ENCODE data around the gene DGLUCY.
"Not testable (repeated sequence)": the region's sequence is repeated elsewhere in the genome, so short reads cannot be mapped to it uniquely, and the experiment has no call there.

DGLUCY gene

DNA sequence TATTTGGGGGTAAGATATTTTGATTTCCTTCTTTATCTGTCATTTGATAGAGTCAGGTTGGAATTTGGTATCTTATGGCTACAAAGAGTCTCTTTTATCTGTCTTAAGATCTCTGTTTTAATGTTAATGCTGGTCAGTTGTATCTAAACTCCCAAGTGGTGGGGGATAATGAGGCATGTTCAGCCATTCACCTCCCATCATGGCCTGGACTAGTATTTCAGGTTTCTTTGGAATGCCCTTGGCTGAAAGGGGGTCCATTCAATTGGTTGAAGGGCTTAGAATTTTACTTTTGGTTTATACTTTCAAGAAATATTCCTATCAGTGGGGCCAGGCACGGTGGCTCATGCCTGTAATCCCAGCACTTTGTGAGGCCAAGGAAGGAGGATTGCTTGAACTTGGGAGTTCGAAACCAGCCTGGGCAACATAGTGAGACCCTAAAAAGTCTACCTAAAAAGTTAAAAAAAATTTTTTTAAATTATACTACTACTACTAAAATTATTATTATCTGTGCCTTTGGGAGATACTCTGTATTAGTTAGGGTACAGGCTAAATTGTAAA lies 4.7 kb downstream of the DGLUCY start:
- Histone ChIP-seq H3K9ac (ENCODE audit: low read length in 5 of 5) (no peak overlapping the region), H3K4me3 (ENCODE audit: low read depth in 1 of 5, low read length in 5 of 5) (no peak overlapping the region), H3K4me1 (ENCODE audit: control insufficient read depth in 5 of 5, insufficient read depth in 5 of 5, low read length in 5 of 5) (peaks cover 13 to 49% (median 35%) of the 10 kb centered on the region in 5 donors), H3K27me3 (ENCODE audit: control insufficient read depth in 5 of 5, insufficient read depth in 4 of 5, low read length in 5 of 5) (no peaks in the 10 kb centered on the region), H3K36me3 (ENCODE audit: control insufficient read depth in 5 of 5, insufficient read depth in 5 of 5, low read length in 5 of 5) (peaks cover 0 to 10% (median 3%) of the 10 kb centered on the region in 5 donors), H3K9me3 (ENCODE audit: control insufficient read depth in 5 of 5, low read length in 5 of 5) (peaks cover 0 to 2% (median 0%) of the 10 kb centered on the region in 5 donors), H3K27ac (ENCODE audit: low read depth, low read length) (no peak overlapping the region)

GRCh38 chr14:91119556-91120311 lies 5.9 kb downstream of the DGLUCY start:
- Histone ChIP-seq H3K27ac (ENCODE audit: low read depth, low read length) (no peak overlapping the region), H3K4me1 (ENCODE audit: control insufficient read depth in 5 of 5, insufficient read depth in 5 of 5, low read length in 5 of 5) (peaks cover 10 to 42% (median 25%) of the 10 kb centered on the region in 5 donors), H3K9me3 (ENCODE audit: control insufficient read depth in 5 of 5, low read length in 5 of 5) (peaks cover 0 to 2% (median 0%) of the 10 kb centered on the region in 5 donors), H3K27me3 (ENCODE audit: control insufficient read depth in 5 of 5, insufficient read depth in 4 of 5, low read length in 5 of 5) (no peaks in the 10 kb centered on the region), H3K9ac (ENCODE audit: low read length in 5 of 5) (no peak overlapping the region), H3K4me3 (ENCODE audit: low read depth in 1 of 5, low read length in 5 of 5) (no peak overlapping the region), H3K36me3 (ENCODE audit: control insufficient read depth in 5 of 5, insufficient read depth in 5 of 5, low read length in 5 of 5) (peaks cover 0 to 10% (median 3%) of the 10 kb centered on the region in 5 donors)

GRCh38 chr14:91123201-91123600 lies 9.3 kb downstream of the DGLUCY start:
- peaks cover 3 to 10% (median 6%) of the 10 kb centered on the region in 5 donors for H3K36me3 ChIP-seq (ENCODE audit: control insufficient read depth in 5 of 5, insufficient read depth in 5 of 5, low read length in 5 of 5)
- no peak overlapping the region for H3K4me3 ChIP-seq (ENCODE audit: low read depth in 1 of 5, low read length in 5 of 5)
- no peak overlapping the region for H3K27ac ChIP-seq (ENCODE audit: low read depth, low read length)
- no peak overlapping the region for H3K9ac ChIP-seq (ENCODE audit: low read length in 5 of 5)
- no peaks in the 10 kb centered on the region for H3K27me3 ChIP-seq (ENCODE audit: control insufficient read depth in 5 of 5, insufficient read depth in 4 of 5, low read length in 5 of 5)
- peaks cover 1 to 33% (median 13%) of the 10 kb centered on the region in 5 donors for H3K4me1 ChIP-seq (ENCODE audit: control insufficient read depth in 5 of 5, insufficient read depth in 5 of 5, low read length in 5 of 5)
- H3K9me3 ChIP-seq (ENCODE audit: control insufficient read depth in 5 of 5, low read length in 5 of 5), result peaks cover 0 to 2% (median 0%) of the 10 kb centered on the region in 5 donors

DNA sequence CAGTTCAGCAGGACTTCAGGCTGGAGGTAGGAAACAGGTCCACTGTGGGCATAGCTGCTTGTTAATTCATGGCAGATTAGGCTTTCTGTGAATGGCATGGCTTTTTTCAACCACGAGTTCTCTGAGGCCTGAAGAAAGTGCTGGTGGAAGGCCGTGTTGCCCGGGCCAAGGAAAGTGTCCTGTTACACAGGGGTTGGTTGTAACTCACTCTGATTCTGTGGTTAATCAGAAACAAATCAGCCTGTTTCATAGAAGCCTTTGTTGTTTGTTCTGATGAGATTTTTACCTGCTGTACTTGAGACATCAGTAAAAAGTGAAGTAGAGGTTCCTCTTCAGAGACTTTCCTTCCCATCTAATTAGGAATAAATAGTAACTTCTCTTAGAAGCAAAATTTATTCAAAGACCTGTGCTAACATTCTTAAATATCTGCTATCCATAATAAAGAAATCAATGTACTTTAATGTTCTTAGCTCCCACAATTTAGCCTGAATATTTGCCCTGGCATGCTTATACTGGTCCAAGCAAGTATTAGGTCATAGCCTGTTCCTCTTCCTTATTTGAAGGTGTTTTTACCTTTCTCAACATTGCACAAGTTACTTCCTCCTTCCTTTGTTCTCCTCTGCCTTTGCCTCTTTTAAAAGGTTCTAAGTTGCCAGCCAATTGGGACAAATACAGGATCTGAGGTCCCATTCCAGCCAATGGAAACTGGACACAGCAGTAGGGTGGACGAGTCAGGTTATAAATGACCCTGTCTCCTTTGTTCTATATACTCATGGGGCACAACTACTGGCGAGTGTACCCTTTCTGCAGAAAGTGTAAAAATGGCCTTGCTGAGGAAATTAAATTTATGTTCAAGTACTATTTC lies 10.8 kb downstream of the DGLUCY start:
- H3K9ac ChIP-seq (ENCODE audit: low read length in 5 of 5); H3K27ac ChIP-seq (ENCODE audit: low read depth, low read length); H3K4me3 ChIP-seq (ENCODE audit: low read depth in 1 of 5, low read length in 5 of 5): not testable (repeated sequence)

GRCh38 chr14:91125271-91125660 lies 11.4 kb downstream of the DGLUCY start:
- H3K36me3 ChIP-seq (ENCODE audit: control insufficient read depth in 5 of 5, insufficient read depth in 5 of 5, low read length in 5 of 5), result peaks cover 3 to 10% (median 10%) of the 10 kb centered on the region in 5 donors
- no peak overlapping the region for H3K9ac ChIP-seq (ENCODE audit: low read length in 5 of 5)
- H3K4me1 ChIP-seq (ENCODE audit: control insufficient read depth in 5 of 5, insufficient read depth in 5 of 5, low read length in 5 of 5), result peaks cover 0 to 25% (median 7%) of the 10 kb centered on the region in 5 donors
- H3K4me3 ChIP-seq (ENCODE audit: low read depth in 1 of 5, low read length in 5 of 5), result no peak overlapping the region
- H3K27ac ChIP-seq (ENCODE audit: low read depth, low read length), result no peak overlapping the region
- no peaks in the 10 kb centered on the region for H3K9me3 ChIP-seq (ENCODE audit: control insufficient read depth in 5 of 5, low read length in 5 of 5)
- no peaks in the 10 kb centered on the region for H3K27me3 ChIP-seq (ENCODE audit: control insufficient read depth in 5 of 5, insufficient read depth in 4 of 5, low read length in 5 of 5)

More for the DNA sequence above, 10.8 kb downstream of the DGLUCY start:
- H3K4me1 ChIP-seq (ENCODE audit: control insufficient read depth in 5 of 5, insufficient read depth in 5 of 5, low read length in 5 of 5), result peaks cover 1 to 27% (median 10%) of the 10 kb centered on the region in 5 donors
- not testable (repeated sequence) for H3K27me3 ChIP-seq (ENCODE audit: control insufficient read depth in 5 of 5, insufficient read depth in 4 of 5, low read length in 5 of 5); H3K9me3 ChIP-seq (ENCODE audit: control insufficient read depth in 5 of 5, low read length in 5 of 5); H3K36me3 ChIP-seq (ENCODE audit: control insufficient read depth in 5 of 5, insufficient read depth in 5 of 5, low read length in 5 of 5)

DNA sequence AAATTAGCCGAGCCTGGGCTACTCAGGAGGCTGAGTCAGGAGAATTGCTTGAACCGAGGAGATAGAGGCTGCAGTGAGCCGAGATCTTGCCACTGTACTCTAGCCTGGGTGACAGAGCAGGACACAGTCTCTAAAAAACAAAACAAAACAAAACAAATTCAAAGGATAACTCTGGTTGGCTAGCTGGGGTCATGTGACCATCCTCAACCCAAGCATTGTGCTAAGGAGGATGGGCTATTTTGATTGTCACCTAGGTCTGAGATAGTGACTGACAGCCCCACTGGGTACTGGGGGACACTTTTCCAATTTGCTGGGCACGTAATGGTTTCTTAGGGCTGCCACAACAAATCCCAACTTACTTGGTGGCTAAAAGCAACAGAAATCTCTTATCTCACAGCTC lies 11.9 kb downstream of the DGLUCY start:
- H3K9ac ChIP-seq (ENCODE audit: low read length in 5 of 5), result no peak overlapping the region
- no peak overlapping the region for H3K27ac ChIP-seq (ENCODE audit: low read depth, low read length)
- no peak overlapping the region for H3K4me3 ChIP-seq (ENCODE audit: low read depth in 1 of 5, low read length in 5 of 5)
- no peaks in the 10 kb centered on the region for H3K27me3 ChIP-seq (ENCODE audit: control insufficient read depth in 5 of 5, insufficient read depth in 4 of 5, low read length in 5 of 5)
- H3K36me3 ChIP-seq (ENCODE audit: control insufficient read depth in 5 of 5, insufficient read depth in 5 of 5, low read length in 5 of 5), result peaks cover 3 to 12% (median 8%) of the 10 kb centered on the region in 5 donors
- peaks cover 0 to 25% (median 7%) of the 10 kb centered on the region in 5 donors for H3K4me1 ChIP-seq (ENCODE audit: control insufficient read depth in 5 of 5, insufficient read depth in 5 of 5, low read length in 5 of 5)
- H3K9me3 ChIP-seq (ENCODE audit: control insufficient read depth in 5 of 5, low read length in 5 of 5), result no peaks in the 10 kb centered on the region

GRCh38 chr14:91126761-91127160 lies 12.9 kb downstream of the DGLUCY start:
- H3K9me3 ChIP-seq (ENCODE audit: control insufficient read depth in 5 of 5, low read length in 5 of 5), result no peaks in the 10 kb centered on the region
- H3K4me1 ChIP-seq (ENCODE audit: control insufficient read depth in 5 of 5, insufficient read depth in 5 of 5, low read length in 5 of 5), result peaks cover 0 to 25% (median 7%) of the 10 kb centered on the region in 5 donors
- H3K4me3 ChIP-seq (ENCODE audit: low read depth in 1 of 5, low read length in 5 of 5), result no peak overlapping the region
- no peak overlapping the region for H3K27ac ChIP-seq (ENCODE audit: low read depth, low read length)
- no peak overlapping the region for H3K9ac ChIP-seq (ENCODE audit: low read length in 5 of 5)
- H3K36me3 ChIP-seq (ENCODE audit: control insufficient read depth in 5 of 5, insufficient read depth in 5 of 5, low read length in 5 of 5), result peaks cover under 1 to 17% (median 12%) of the 10 kb centered on the region in 5 donors
- no peaks in the 10 kb centered on the region for H3K27me3 ChIP-seq (ENCODE audit: control insufficient read depth in 5 of 5, insufficient read depth in 4 of 5, low read length in 5 of 5)

GRCh38 chr14:91127401-91127801 lies 13.5 kb downstream of the DGLUCY start:
- H3K9me3 ChIP-seq (ENCODE audit: control insufficient read depth in 5 of 5, low read length in 5 of 5), result no peaks in the 10 kb centered on the region
- H3K4me3 ChIP-seq (ENCODE audit: low read depth in 1 of 5, low read length in 5 of 5), result no peak overlapping the region
- no peaks in the 10 kb centered on the region for H3K27me3 ChIP-seq (ENCODE audit: control insufficient read depth in 5 of 5, insufficient read depth in 4 of 5, low read length in 5 of 5)
- H3K4me1 ChIP-seq (ENCODE audit: control insufficient read depth in 5 of 5, insufficient read depth in 5 of 5, low read length in 5 of 5), result peaks cover 0 to 25% (median 7%) of the 10 kb centered on the region in 5 donors
- H3K27ac ChIP-seq (ENCODE audit: low read depth, low read length), result no peak overlapping the region
- no peak overlapping the region for H3K9ac ChIP-seq (ENCODE audit: low read length in 5 of 5)
- peaks cover 0 to 22% (median 15%) of the 10 kb centered on the region in 5 donors for H3K36me3 ChIP-seq (ENCODE audit: control insufficient read depth in 5 of 5, insufficient read depth in 5 of 5, low read length in 5 of 5)

GRCh38 chr14:91127924-91128323 lies 14.1 kb downstream of the DGLUCY start:
- Histone ChIP-seq H3K27ac (ENCODE audit: low read depth, low read length) (no peak overlapping the region), H3K9me3 (ENCODE audit: control insufficient read depth in 5 of 5, low read length in 5 of 5) (no peaks in the 10 kb centered on the region), H3K36me3 (ENCODE audit: control insufficient read depth in 5 of 5, insufficient read depth in 5 of 5, low read length in 5 of 5) (peaks cover 0 to 22% (median 14%) of the 10 kb centered on the region in 5 donors), H3K9ac (ENCODE audit: low read length in 5 of 5) (no peak overlapping the region), H3K4me3 (ENCODE audit: low read depth in 1 of 5, low read length in 5 of 5) (no peak overlapping the region), H3K4me1 (ENCODE audit: control insufficient read depth in 5 of 5, insufficient read depth in 5 of 5, low read length in 5 of 5) (peaks cover 0 to 25% (median 7%) of the 10 kb centered on the region in 5 donors), H3K27me3 (ENCODE audit: control insufficient read depth in 5 of 5, insufficient read depth in 4 of 5, low read length in 5 of 5) (no peaks in the 10 kb centered on the region)

Data from subcutaneous abdominal adipose tissue (tissue), 5 donors.